Activated CD8-positive, alpha-beta memory T cell treated with anti-CD3 and anti-CD28 coated beads, Interleukin-2, amount 50 U/mL, for 1 hour (primary cell): Measurements from ENCODE around the gene SBF1.

ENCODE experiments used
- DNase-seq: peaks from one replicate; pipeline ENCODE4 v3.0.0-alpha.2; 2020; ENCODE audit errors: extremely low read depth

Gene SBF1

DNA sequence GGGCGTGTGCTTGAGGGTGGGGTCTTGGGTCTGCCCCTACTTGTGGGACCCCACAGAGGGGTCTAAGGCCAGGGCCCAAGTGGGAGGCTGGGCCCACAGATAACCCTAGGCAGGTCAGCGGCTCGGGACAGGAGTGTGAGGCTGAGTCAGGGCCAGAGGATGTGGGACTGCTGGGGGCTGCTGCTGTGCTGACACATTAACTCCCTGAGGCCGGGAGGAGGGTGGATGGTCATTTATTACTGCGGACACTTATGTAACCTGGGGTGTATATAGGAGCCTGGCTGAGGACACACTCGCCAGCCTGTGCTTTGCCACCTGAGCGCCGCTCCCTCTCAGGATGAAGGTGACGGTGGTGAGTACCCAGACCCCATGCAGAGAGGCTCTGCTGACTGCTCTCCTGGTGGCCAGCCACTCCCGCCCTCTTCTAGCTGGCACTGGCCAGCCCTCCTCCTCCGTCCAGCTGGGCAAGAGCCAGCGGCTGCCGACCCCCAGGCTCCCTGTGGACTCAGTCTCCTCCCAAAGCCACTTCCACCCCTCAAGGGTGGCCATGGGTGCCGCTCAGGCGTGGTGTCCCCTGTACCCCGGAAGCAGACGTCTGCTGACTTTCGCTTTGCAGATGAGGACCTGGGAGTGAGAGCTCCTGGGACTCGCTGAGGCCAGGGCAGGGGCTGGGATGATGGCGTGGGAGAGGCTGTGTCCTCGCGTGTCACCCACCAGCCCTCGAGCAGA, 11.9 kb upstream of the SBF1 start, which contains the start of gene MIOX:
Gene MIOX, plus strand, starts transcription at position 299 of the 729 bp plus-strand sequence. Its CDS starts 39 bp downstream, at position 338.
- DNase-seq = no peak

- no peak for DNase-seq
Observed at GRCh38 chr22:50485221-50486131, 10.6 kb upstream of the SBF1 start.

DNA sequence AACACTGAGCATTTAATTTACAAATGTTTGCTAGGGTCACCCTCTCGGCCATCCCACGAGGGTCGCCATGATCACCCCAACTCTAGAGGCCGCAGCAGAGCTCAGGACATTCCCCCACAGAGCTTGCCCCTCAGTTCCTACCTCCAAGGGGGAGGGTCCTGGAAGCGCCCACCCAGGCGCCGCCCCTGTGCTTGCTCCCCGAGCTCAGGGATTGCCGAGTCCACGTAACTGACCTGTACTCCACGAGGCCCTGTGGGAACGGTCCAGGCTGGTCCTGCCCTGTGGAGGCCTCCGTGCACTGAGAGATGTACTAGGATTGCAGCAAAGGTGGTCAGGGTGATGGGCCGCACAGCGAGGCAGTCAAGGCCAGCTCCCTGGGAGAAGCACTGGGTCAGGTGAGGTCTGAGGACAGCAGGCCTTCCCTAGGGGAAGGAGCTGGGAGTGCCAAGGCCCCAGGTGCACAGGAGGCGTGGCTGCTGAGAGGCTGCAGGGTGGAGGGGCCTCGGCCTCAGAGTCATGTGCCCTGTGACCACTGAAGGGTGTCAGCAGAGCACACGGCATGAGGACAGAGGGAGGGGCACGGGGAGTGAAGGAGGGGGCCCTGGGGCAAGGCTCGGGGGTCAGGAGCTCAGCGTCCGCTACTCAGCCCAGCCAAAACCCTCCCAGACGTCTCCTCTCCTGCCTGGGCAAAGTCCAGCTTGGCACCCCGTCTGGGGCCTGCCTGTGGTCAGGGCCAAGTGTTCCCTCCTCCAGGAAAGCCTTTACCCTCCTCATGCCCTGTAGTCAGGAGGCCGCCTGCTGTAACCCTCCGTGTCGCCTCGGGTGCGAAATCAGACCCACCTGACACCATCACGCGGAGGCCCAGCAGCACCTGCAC, 9.4 kb upstream of the SBF1 start:
- no peak for DNase-seq

GRCh38 chr22:50483556-50483955, 8.7 kb upstream of the SBF1 start:
- DNase-seq = no peak

- no peak for DNase-seq
Observed at GRCh38 chr22:50483106-50483505, 8.3 kb upstream of the SBF1 start.

DNA sequence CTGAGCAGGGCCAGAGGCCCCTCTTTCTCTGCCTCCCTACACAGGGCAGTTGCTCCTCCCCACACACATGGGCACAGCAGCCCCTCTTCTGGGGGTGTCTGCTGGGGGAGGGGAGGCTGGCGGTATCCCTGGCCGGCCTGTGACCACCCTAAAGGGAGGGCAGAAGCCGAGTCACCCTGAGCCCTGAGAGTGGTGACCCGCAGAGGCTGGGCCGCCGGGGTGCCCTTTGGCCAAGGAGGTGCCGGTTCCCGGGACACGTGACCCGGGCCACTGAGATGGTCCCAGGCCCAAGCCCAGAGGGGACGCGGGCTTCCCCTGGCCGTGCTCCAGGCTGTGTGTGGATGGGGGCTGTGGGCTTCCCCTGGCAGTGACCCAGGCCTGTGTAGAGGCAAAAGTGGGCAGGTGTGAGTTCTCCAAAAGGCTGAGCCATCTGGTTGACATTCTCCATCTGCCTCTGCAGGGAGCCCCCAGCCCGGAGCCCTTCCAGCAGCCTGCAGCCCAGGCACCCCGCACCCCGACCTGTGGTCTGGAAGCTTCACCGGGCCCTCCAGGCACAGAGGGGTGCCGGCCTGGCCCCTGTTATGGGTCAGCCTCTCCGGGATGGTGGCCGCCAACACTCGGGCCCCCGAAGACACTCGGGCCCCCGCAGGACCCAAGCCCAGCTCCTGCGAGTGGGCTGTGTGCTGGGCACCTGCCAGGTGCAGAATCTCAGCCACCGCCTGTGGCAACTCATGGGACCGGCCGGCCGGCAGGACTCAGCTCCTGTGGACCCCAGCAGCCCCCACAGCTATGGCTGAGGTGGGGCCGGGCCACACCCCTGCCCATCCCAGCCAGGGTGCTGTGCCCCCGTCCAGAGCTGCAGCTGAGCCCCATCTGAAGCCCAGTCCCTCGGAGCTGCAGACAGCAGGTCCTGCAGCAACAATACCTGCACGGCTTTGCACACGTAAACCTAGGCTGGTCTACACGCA, 7.6 kb upstream of the SBF1 start:
- no peak for DNase-seq

DNA sequence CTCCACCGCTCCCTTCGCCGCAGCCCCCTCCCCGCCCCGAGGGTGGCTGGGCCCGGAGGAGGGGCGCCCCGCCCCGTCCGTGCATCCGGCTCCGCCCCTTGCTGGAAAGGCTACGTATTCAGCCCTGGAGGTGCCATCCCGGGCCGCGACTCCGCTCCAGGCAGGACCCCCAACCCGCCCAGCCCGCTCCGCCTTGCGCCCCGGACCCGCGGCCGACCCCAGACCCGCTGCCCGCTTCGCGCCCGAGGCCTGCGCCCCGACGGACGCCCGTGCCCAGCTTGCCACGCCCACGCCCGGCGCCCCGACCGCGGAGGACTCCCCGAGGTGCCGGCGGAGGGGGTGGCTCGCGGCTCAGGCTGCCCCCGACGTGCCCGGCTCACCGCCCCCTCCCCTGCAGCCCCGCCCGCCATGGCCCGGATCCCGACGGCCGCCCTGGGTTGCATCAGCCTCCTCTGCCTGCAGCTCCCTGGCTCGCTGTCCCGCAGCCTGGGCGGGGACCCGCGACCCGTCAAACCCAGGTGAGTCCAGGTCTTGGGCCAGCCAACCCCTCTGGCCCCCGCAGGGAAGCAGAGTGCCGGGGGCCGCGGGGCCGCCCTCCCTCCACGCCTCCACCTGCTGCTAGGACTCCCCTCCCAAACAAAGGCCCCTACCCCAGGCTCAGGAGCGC, 6.7 kb upstream of the SBF1 start, which contains the start of gene ADM2:
Gene ADM2, plus strand, starts transcription at position 104 of the 667 bp plus-strand sequence. Its CDS starts 305 bp downstream, at position 409.
- no peak for DNase-seq

DNA sequence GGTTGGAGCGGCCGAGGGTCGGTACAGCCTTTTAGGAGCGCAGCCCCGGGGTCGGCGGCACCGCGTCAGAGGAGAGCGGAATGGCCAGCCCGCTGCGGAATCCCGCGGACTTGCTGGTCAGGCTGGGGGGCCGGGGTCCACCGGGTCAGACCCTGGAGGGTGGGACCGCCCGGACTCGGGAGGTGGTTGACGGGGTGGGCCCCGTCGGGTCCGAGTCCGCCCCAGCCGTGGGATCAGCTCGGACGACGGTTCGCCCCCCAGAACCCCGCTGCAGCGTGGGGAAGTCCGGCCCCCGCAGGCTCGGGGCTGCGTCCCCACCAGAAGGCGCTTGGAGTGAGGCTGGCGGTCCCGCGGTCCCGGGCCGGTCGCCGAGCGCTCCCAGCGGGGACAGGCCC, 6.2 kb upstream of the SBF1 start:
- DNase-seq = no peak

DNA sequence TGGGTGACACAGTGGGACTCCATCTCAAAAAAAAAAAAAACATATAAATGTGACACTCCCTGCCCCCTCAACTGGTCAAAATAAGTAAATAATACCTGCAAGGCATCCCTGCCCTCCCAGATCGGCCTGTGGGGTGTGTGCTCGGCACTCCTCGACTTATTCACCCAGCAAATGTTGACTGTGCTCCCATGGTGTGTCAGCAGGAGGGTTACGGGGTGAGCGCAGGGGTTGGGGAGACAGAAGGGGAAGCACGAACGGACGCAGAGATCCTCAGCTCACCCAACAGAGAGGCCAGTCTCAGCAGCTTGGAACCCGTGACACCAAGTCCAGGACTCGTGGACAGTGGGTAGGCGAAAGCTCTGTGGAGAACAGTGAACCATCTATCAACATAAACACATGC, 4.9 kb upstream of the SBF1 start:
- no peak for DNase-seq

DNA sequence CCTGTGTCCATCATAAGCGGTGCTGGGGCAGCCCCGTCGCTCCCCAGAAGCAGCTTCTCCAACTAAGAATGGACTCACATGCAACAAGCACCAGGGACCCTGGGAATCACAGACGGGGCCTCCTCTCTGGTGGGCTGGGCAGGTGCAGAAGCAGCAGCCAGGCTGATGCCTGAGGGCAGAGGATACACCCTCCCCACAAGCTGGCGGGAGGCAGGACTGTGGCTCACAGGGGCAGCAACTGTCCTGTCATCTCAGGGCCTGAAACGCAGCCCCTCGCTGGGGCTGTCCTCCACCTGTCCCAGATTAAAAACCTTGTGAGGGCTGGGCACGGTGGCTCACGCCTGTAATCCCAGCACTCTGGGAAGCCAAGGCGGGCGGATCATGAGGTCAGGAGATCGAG, 3.1 kb upstream of the SBF1 start:
- no peak for DNase-seq

DNA sequence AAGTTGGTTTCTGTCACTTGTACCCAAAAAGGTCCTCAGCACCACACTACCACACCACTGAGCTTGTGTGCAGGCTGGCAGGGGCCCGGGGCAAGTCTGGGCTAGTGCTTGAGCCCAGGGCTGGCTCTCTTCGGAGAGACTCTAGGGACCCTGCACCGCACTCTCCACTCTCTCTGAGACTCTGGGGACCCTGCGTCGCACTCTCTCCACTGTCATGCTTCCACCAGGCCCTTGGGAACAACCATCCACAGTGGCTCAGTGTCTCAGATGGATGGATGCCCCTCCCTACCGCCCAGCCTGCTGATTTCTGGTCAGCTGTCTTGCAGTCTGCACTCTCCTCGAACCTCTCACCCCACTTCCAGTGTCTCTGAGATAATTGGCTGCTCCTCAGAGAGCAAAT, 2.0 kb upstream of the SBF1 start:
- no peak for DNase-seq

GRCh38 chr22:50475652-50476002, 792 bp upstream of the SBF1 start:
- DNase-seq = no peak

- DNase-seq = no peak
Observed at GRCh38 chr22:50473855-50474671, 772 bp downstream of the SBF1 start.

GRCh38 chr22:50473088-50473487, 1.7 kb downstream of the SBF1 start:
- no peak for DNase-seq

GRCh38 chr22:50471962-50472361, 2.9 kb downstream of the SBF1 start:
- DNase-seq = no peak

DNA sequence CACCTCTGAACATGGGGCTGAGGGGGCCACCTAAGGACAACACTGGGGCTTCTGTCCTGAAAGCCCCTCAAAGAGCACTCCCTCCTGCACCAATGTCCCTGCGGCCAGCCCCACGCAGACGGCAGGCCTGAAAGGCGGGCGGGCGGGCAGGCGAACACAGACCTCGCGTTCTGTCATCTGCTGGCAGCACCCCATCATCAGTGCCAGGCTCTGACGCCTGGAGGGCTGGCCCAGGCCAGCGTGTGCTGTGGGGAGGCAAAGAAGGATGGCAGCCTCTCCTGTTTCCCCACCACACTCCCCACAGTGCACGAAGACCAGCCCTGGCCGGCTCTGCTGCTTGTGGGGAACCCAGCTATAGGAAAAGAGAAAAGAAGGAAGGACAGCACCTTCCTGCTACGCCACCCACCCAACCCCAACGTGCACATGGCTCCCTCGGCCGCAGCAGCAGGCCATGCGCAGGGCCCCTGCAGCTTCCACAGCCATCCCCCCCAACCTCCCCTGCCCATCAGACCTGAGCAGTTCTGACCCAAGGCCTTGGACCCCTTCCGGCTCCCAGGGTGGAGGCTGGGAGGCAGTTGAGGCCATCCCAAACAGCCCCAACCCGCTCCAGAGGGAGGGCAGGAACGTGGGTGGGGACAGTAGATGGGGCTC, 3.5 kb downstream of the SBF1 start:
- DNase-seq = no peak

DNA sequence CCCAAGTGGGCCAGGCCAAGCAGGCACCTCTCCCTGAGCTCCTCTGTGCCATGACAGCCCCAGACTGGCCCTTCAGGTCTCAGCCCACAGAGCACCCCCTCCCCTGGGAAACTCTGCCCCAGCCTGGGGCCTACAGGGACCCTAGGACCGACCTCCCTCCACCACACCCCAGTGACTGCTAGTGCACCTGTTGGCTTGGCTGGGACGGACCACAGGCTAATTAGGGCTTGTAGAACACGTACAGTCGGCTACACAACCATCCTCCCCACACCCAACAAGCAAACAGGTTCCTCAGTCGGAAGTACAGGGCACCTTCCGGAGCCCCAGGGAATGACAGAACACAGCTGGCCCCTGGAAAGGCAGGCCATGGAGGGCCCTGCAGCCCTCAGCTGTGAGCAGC, 4.3 kb downstream of the SBF1 start:
- DNase-seq = no peak

GRCh38 chr22:50469377-50470305, 5.2 kb downstream of the SBF1 start:
- peak; percentile 96 for DNase-seq
